Activated T-helper 17 cell treated with anti-CD3 and anti-CD28 coated beads, Interleukin-2, amount 50 U/mL, for 72 hours (primary cell): ENCODE data around the gene CRTC1. TPM values are rescaled to one million over a fixed set of nuclear protein-coding genes. Genes with fewer than 3 reads are reported as not detected.
"Not testable (repeated sequence)": the region's sequence is repeated elsewhere in the genome, so short reads cannot be mapped to it uniquely, and the experiment has no call there.

Experiments used
- ATAC-seq: fragments of 150-1000 bp; cut with Tn5 transposase; replicated peaks from 2 replicates; pipeline ENCODE4 v1.10.0; 2021; ENCODE audit warnings: mild to moderate bottlenecking, moderate library complexity
- H3K27ac Mint-ChIP-seq: one replicate; pipeline ENCODE4 v1.8.0; 2022; ENCODE audit warnings: mixed read lengths
- H3K27me3 Mint-ChIP-seq: one replicate; pipeline ENCODE4 v1.8.0; 2022; ENCODE audit warnings: mixed read lengths
- H3K36me3 Mint-ChIP-seq: one replicate; pipeline ENCODE4 v1.8.0; 2022; ENCODE audit warnings: low read depth, mild to moderate bottlenecking, mixed read lengths
- H3K4me1 Mint-ChIP-seq: one replicate; pipeline ENCODE4 v1.8.0; 2022; ENCODE audit warnings: mixed read lengths
- H3K4me3 Mint-ChIP-seq: one replicate; pipeline ENCODE4 v1.8.0; 2022; ENCODE audit warnings: mild to moderate bottlenecking, mixed read lengths
- H3K9me3 Mint-ChIP-seq: one replicate; pipeline ENCODE4 v1.8.0; 2022; ENCODE audit warnings: mixed read lengths
- total RNA-seq, 2 donors: library from RNA; stranded (reverse); gene quantifications; one replicate each; pipeline ENCODE4 v1.2.3, GENCODE V29; 2022

CRTC1 gene
- total RNA-seq, 2 donors from 2014 or later, result 7.8 to 13.6 TPM

GRCh38 chr19:18713550-18714117 is 30.2 kb downstream of the CRTC1 start:
- no peak overlapping the region for H3K4me3 Mint-ChIP-seq
- H3K4me1 Mint-ChIP-seq, result peaks cover 9% of the 10 kb centered on the region
- H3K36me3 Mint-ChIP-seq, result no peaks in the 10 kb centered on the region
- ATAC-seq, result no peak
- no peak overlapping the region for H3K27ac Mint-ChIP-seq
- no peaks in the 10 kb centered on the region for H3K27me3 Mint-ChIP-seq
- H3K9me3 Mint-ChIP-seq, result no peaks in the 10 kb centered on the region

GRCh38 chr19:18715416-18715815 is 31.9 kb downstream of the CRTC1 start:
- H3K36me3 Mint-ChIP-seq, result no peaks in the 10 kb centered on the region
- H3K9me3 Mint-ChIP-seq, result no peaks in the 10 kb centered on the region
- H3K4me3 Mint-ChIP-seq, result no peak overlapping the region
- no peak overlapping the region for H3K27ac Mint-ChIP-seq
- peaks cover 11% of the 10 kb centered on the region for H3K4me1 Mint-ChIP-seq
- no peak for ATAC-seq
- H3K27me3 Mint-ChIP-seq, result no peaks in the 10 kb centered on the region

- peaks cover 15% of the 10 kb centered on the region for H3K4me1 Mint-ChIP-seq
- H3K36me3 Mint-ChIP-seq, result no peaks in the 10 kb centered on the region
- no peak for ATAC-seq
- H3K9me3 Mint-ChIP-seq, result no peaks in the 10 kb centered on the region
- no peaks in the 10 kb centered on the region for H3K27me3 Mint-ChIP-seq
- no peak overlapping the region for H3K4me3 Mint-ChIP-seq
- H3K27ac Mint-ChIP-seq, result no peak overlapping the region
Observed at GRCh38 chr19:18716857-18717256, 33.4 kb downstream of the CRTC1 start.

GRCh38 chr19:18717601-18718000 is 34.1 kb downstream of the CRTC1 start:
- Mint-ChIP-seq H3K4me1 (peaks cover 15% of the 10 kb centered on the region), H3K9me3 (no peaks in the 10 kb centered on the region), H3K4me3 (no peak overlapping the region), H3K27me3 (no peaks in the 10 kb centered on the region), H3K36me3 (no peaks in the 10 kb centered on the region), H3K27ac (no peak overlapping the region)
- no peak for ATAC-seq

- ATAC-seq, result no peak
- no peak overlapping the region for H3K4me3 Mint-ChIP-seq
- peaks cover 15% of the 10 kb centered on the region for H3K4me1 Mint-ChIP-seq
- no peaks in the 10 kb centered on the region for H3K9me3 Mint-ChIP-seq
- no peaks in the 10 kb centered on the region for H3K36me3 Mint-ChIP-seq
- no peaks in the 10 kb centered on the region for H3K27me3 Mint-ChIP-seq
- peak overlapping the region; percentile 37 for H3K27ac Mint-ChIP-seq
Observed at GRCh38 chr19:18718015-18718526, 34.6 kb downstream of the CRTC1 start.

- no peak for ATAC-seq
- Mint-ChIP-seq H3K27me3 (no peaks in the 10 kb centered on the region), H3K4me3 (no peak overlapping the region), H3K36me3 (no peaks in the 10 kb centered on the region), H3K9me3 (no peaks in the 10 kb centered on the region), H3K27ac (peak overlapping the region; percentile 37), H3K4me1 (peaks cover 15% of the 10 kb centered on the region)
Observed at GRCh38 chr19:18718846-18719458, 35.5 kb downstream of the CRTC1 start.

- Mint-ChIP-seq H3K4me1 (peaks cover 15% of the 10 kb centered on the region), H3K36me3 (no peaks in the 10 kb centered on the region), H3K27me3 (no peaks in the 10 kb centered on the region), H3K9me3 (no peaks in the 10 kb centered on the region), H3K27ac (no peak overlapping the region), H3K4me3 (no peak overlapping the region)
- no peak for ATAC-seq
Observed at GRCh38 chr19:18719541-18719940, 36.1 kb downstream of the CRTC1 start.

GRCh38 chr19:18723871-18724377 is 40.4 kb downstream of the CRTC1 start:
- Mint-ChIP-seq H3K36me3 (no peaks in the 10 kb centered on the region), H3K27me3 (no peaks in the 10 kb centered on the region), H3K9me3 (no peaks in the 10 kb centered on the region), H3K27ac (peak overlapping the region; percentile 22), H3K4me3 (no peak overlapping the region), H3K4me1 (peaks cover 4% of the 10 kb centered on the region)
- no peak for ATAC-seq

- peaks cover 1% of the 10 kb centered on the region for H3K4me1 Mint-ChIP-seq
- no peak overlapping the region for H3K27ac Mint-ChIP-seq
- no peak for ATAC-seq
- H3K27me3 Mint-ChIP-seq, result no peaks in the 10 kb centered on the region
- no peaks in the 10 kb centered on the region for H3K36me3 Mint-ChIP-seq
- H3K4me3 Mint-ChIP-seq, result no peak overlapping the region
- H3K9me3 Mint-ChIP-seq, result no peaks in the 10 kb centered on the region
Observed at GRCh38 chr19:18725841-18726770, 42.6 kb downstream of the CRTC1 start.

GRCh38 chr19:18726846-18727245 is 43.4 kb downstream of the CRTC1 start:
- no peak for ATAC-seq
- Mint-ChIP-seq H3K9me3 (no peaks in the 10 kb centered on the region), H3K4me3 (no peak overlapping the region), H3K36me3 (no peaks in the 10 kb centered on the region), H3K27me3 (no peaks in the 10 kb centered on the region), H3K27ac (no peak overlapping the region), H3K4me1 (peaks cover 5% of the 10 kb centered on the region)

GRCh38 chr19:18727602-18728001 is 44.1 kb downstream of the CRTC1 start:
- H3K36me3 Mint-ChIP-seq, H3K27me3 Mint-ChIP-seq, H3K4me1 Mint-ChIP-seq, H3K4me3 Mint-ChIP-seq, H3K9me3 Mint-ChIP-seq, ATAC-seq, H3K27ac Mint-ChIP-seq: not testable (repeated sequence)

- Mint-ChIP-seq H3K36me3 (no peaks in the 10 kb centered on the region), H3K9me3 (no peaks in the 10 kb centered on the region), H3K4me1 (peaks cover 5% of the 10 kb centered on the region), H3K27me3 (no peaks in the 10 kb centered on the region), H3K4me3 (no peak overlapping the region), H3K27ac (no peak overlapping the region)
- ATAC-seq, result no peak
Observed at GRCh38 chr19:18729933-18730530, 46.6 kb downstream of the CRTC1 start.

- no peak overlapping the region for H3K4me3 Mint-ChIP-seq
- no peaks in the 10 kb centered on the region for H3K9me3 Mint-ChIP-seq
- H3K27me3 Mint-ChIP-seq, result no peaks in the 10 kb centered on the region
- no peak for ATAC-seq
- peak overlapping the region; percentile 76 for H3K27ac Mint-ChIP-seq
- H3K4me1 Mint-ChIP-seq, result peaks cover 5% of the 10 kb centered on the region
- no peaks in the 10 kb centered on the region for H3K36me3 Mint-ChIP-seq
Observed at GRCh38 chr19:18730885-18731513, 47.5 kb downstream of the CRTC1 start.

- Mint-ChIP-seq H3K27ac (peak overlapping the region; percentile 76), H3K9me3 (no peaks in the 10 kb centered on the region), H3K36me3 (no peaks in the 10 kb centered on the region), H3K4me3 (no peak overlapping the region), H3K4me1 (peaks cover 5% of the 10 kb centered on the region), H3K27me3 (no peaks in the 10 kb centered on the region)
- peak; percentile 34 for ATAC-seq
Observed at GRCh38 chr19:18731562-18732008, 48.1 kb downstream of the CRTC1 start.
